PC-9 (cell line): ENCODE measurements around the gene HTR2B. TPM values are rescaled to one million over a fixed set of nuclear protein-coding genes. Genes with fewer than 3 reads are reported as not detected.
"Not testable (repeated sequence)": the region's sequence is repeated elsewhere in the genome, so short reads cannot be mapped to it uniquely, and the experiment has no call there.

Experiments
- BruUV-seq: library from RNA; stranded (reverse); fragments of 400-500 nt; replicated peaks from 2 replicates; lab custom pipeline; 2021; lab: Mats Ljungman, UMichigan
- CTCF ChIA-PET: fragments of 300-600 bp; sonication (Branson Sonifier 250); formaldehyde crosslinking; loops from one replicate; lab custom pipeline; 2022; ENCODE audit warnings: antibody characterized with exemption; lab: Charles Lee
- POLR2A ChIA-PET: fragments of 300-600 bp; sonication (Branson Sonifier 250); formaldehyde crosslinking; loops from one replicate; lab custom pipeline; 2022; ENCODE audit warnings: antibody characterized with exemption; ENCODE audit not compliant: unreplicated experiment; lab: Charles Lee
- DNase-seq, 2 experiments: peaks; one replicate each; pipeline versions ENCODE4 v3.0.0 to v3.0.0-alpha.2; 2015 to 2022; ENCODE audit warnings: mixed read lengths in 1 of 2
- H2AFZ ChIP-seq: fragments of 200-600 bp; sonication (generic); 2 replicates; pipeline ENCODE4 v1.8.1; 2017; ENCODE audit warnings: antibody characterized with exemption
- H3F3A ChIP-seq: fragments of 200-600 bp; sonication (generic); 2 replicates; pipeline ENCODE4 v1.8.1; 2017; ENCODE audit warnings: antibody characterized with exemption, mild to moderate bottlenecking, low read depth; ENCODE audit not compliant: insufficient read depth
- H3K27ac ChIP-seq: fragments of 200-600 bp; sonication (generic); 2 replicates; pipeline ENCODE4 v1.6.1; 2016; ENCODE audit warnings: mixed run types
- H3K27me3 ChIP-seq: fragments of 200-600 bp; sonication (generic); 2 replicates; pipeline ENCODE4 v1.6.1; 2016; ENCODE audit warnings: low read depth, mixed run types; ENCODE audit not compliant: insufficient read depth
- H3K36me3 ChIP-seq: fragments of 200-600 bp; sonication (generic); 2 replicates; pipeline ENCODE4 v1.6.1; 2016; ENCODE audit warnings: low read depth, mixed run types
- H3K4me1 ChIP-seq: fragments of 200-600 bp; sonication (generic); replicated peaks from 2 replicates; pipeline ENCODE4 v1.6.1; 2016; ENCODE audit warnings: mixed run types; ENCODE audit not compliant: insufficient read depth
- H3K4me2 ChIP-seq: fragments of 200-600 bp; sonication (generic); 2 replicates; pipeline ENCODE4 v1.6.1; 2017; ENCODE audit warnings: mixed run types
- H3K4me3 ChIP-seq: fragments of 200-600 bp; sonication (generic); 2 replicates; pipeline ENCODE4 v1.6.1; 2016; ENCODE audit warnings: mixed run types
- H3K79me2 ChIP-seq: fragments of 200-600 bp; sonication (generic); 2 replicates; pipeline ENCODE4 v1.6.1; 2017; ENCODE audit warnings: low read depth, mixed run types
- H3K9me2 ChIP-seq: fragments of 200-600 bp; sonication (generic); 2 replicates; pipeline ENCODE4 v1.8.1; 2017; ENCODE audit warnings: mild to moderate bottlenecking; ENCODE audit not compliant: insufficient read depth
- H3K9me3 ChIP-seq: fragments of 200-600 bp; sonication (generic); 2 replicates; pipeline ENCODE4 v1.8.1; 2016; ENCODE audit warnings: low read depth; ENCODE audit not compliant: insufficient read depth
- H4K20me1 ChIP-seq: fragments of 200-600 bp; sonication (generic); 2 replicates; pipeline ENCODE4 v1.8.1; 2017; ENCODE audit not compliant: insufficient read depth
- CTCF ChIP-seq: fragments of 200-600 bp; sonication (generic); conservative IDR thresholded peaks from 2 replicates; pipeline ENCODE4 v1.6.1; 2017; ENCODE audit warnings: mixed run types, antibody characterized with exemption, mild to moderate bottlenecking, moderate library complexity
- EZH2 ChIP-seq: fragments of 200-600 bp; sonication (generic); IDR thresholded peaks from 2 replicates; pipeline ENCODE4 v1.8.0; 2017; ENCODE audit warnings: antibody characterized with exemption, low read depth
- intact Hi-C: fragments of 100-400 bp; cut with micrococcal nuclease; formaldehyde crosslinking; loops from one replicate; pipeline ENCODE4 v1.10.0; 2022; ENCODE audit not compliant: unreplicated experiment
- total RNA-seq: library from RNA; stranded (reverse); gene quantifications from 2 replicates; pipeline ENCODE4 v1.2.3, GENCODE V29; 2021

Gene HTR2B
- total RNA-seq, 1 experiment from 2014 or later: not detected

- Histone ChIP-seq H3K9me2 (no peaks in the 10 kb centered on the region), H3K4me2 (no peak overlapping the region), H3K79me2 (no peaks in the 10 kb centered on the region), H4K20me1 (no peaks in the 10 kb centered on the region; the same call in 1 of the 2 replicates), H3K36me3 (peaks cover 62% of the 10 kb centered on the region; the same call in 1 of the 2 replicates), H2AFZ (no peak overlapping the region), H3K27ac (no peak overlapping the region), H3K4me3 (no peak overlapping the region), H3F3A (no peaks in the 10 kb centered on the region), H3K9me3 (0 out of 2 replicates have a peak, but pooled peaks cover 3% of the 10 kb centered on the region), H3K4me1 (no peaks in the 10 kb centered on the region), H3K27me3 (no peaks in the 10 kb centered on the region)
- ChIA-PET CTCF (interaction anchor here (0.7 kb wide), 1 partner anchor 18 kb away, joined by 3 read pairs; no protein-coding TSS in a partner anchor), POLR2A (no interaction called here)
- TF ChIP-seq EZH2: no peak
- no peak for TF ChIP-seq CTCF
- intact Hi-C loops: no loop called here
- BruUV-seq: no TSS peak
- no peak for DNase-seq
Observed at GRCh38 chr2:231084565-231084964, 40.3 kb downstream of the HTR2B start.

- POLR2A ChIA-PET: interaction anchor here (0.6 to 0.7 kb wide), 2 partner anchors 1132 to 1247 kb away, joined by 4 to 9 read pairs; no protein-coding TSS in a partner anchor
- TF ChIP-seq EZH2 (no peak), CTCF (no peak)
Observed at GRCh38 chr2:231069379-231070054, 55.3 kb downstream of the HTR2B start.

GRCh38 chr2:231068525-231069222, 56.2 kb downstream of the HTR2B start:
- ChIA-PET POLR2A (interaction anchor here (0.6 kb wide), 1 partner anchor 129 kb away, joined by 3 read pairs; no protein-coding TSS in a partner anchor), CTCF (interaction anchor here (0.5 kb wide), 2 partner anchors 10 to 220 kb away, joined by 4 to 5 read pairs; no protein-coding TSS in a partner anchor)
- Histone ChIP-seq H3K9me3 (no peaks in the 10 kb centered on the region), H3K4me2 (peak overlapping the region; percentile 44), H4K20me1 (peaks cover 21% of the 10 kb centered on the region), H3F3A (peaks cover 42% of the 10 kb centered on the region), H3K27me3 (no peaks in the 10 kb centered on the region), H3K9me2 (no peaks in the 10 kb centered on the region), H3K4me1 (peaks cover 29% of the 10 kb centered on the region), H3K36me3 (peaks cover 80% of the 10 kb centered on the region), H3K79me2 (peaks cover 29% of the 10 kb centered on the region), H3K4me3 (no peak overlapping the region), H2AFZ (no peak overlapping the region), H3K27ac (peak overlapping the region; percentile 56)
- peak; percentile 22 to 85 for DNase-seq
- TF ChIP-seq CTCF (no peak), EZH2 (no peak)
- no TSS peak for BruUV-seq
- intact Hi-C loops: no loop called here

More at GRCh38 chr2:231069379-231070054, 55.3 kb downstream of the HTR2B start:
- intact Hi-C loops: no loop called here
- no peak overlapping the region for H3K4me2 ChIP-seq
- no peaks in the 10 kb centered on the region for H3K9me2 ChIP-seq
- no peaks in the 10 kb centered on the region for H3K9me3 ChIP-seq
- H3K27ac ChIP-seq: no peak overlapping the region
- no peak overlapping the region for H2AFZ ChIP-seq
- peaks cover 20% of the 10 kb centered on the region for H3K79me2 ChIP-seq
- no peak overlapping the region for H3K4me3 ChIP-seq
- CTCF ChIA-PET: interaction anchor here (0.5 to 0.6 kb wide), 2 partner anchors 11 to 245 kb away, joined by 3 to 5 read pairs; no protein-coding TSS in a partner anchor
- no peaks in the 10 kb centered on the region for H3K27me3 ChIP-seq
- H3K36me3 ChIP-seq: peaks cover 73% of the 10 kb centered on the region
- BruUV-seq: no TSS peak
- peaks cover 21% of the 10 kb centered on the region for H4K20me1 ChIP-seq
- H3K4me1 ChIP-seq: peaks cover 29% of the 10 kb centered on the region
- DNase-seq: no peak
- peaks cover 41% of the 10 kb centered on the region for H3F3A ChIP-seq

GRCh38 chr2:231067531-231067930, 57.3 kb downstream of the HTR2B start:
- H3K9me3 ChIP-seq, H3K27me3 ChIP-seq, intact Hi-C loops, DNase-seq, H3K9me2 ChIP-seq, H2AFZ ChIP-seq, POLR2A ChIA-PET, CTCF ChIA-PET, H3K4me3 ChIP-seq, BruUV-seq: not testable (repeated sequence)
- peaks cover 35% of the 10 kb centered on the region for H3K79me2 ChIP-seq
- peaks cover 21% of the 10 kb centered on the region for H4K20me1 ChIP-seq
- H3K36me3 ChIP-seq: peaks cover 79% of the 10 kb centered on the region
- H3F3A ChIP-seq: peaks cover 42% of the 10 kb centered on the region
- H3K27ac ChIP-seq: peak overlapping the region; percentile 56
- H3K4me2 ChIP-seq: peak overlapping the region; percentile 44; the same call in 1 of the 2 replicates
- peaks cover 29% of the 10 kb centered on the region for H3K4me1 ChIP-seq
